ENCODE data around the gene ATG16L1.

The ATG16L1 gene

DNA sequence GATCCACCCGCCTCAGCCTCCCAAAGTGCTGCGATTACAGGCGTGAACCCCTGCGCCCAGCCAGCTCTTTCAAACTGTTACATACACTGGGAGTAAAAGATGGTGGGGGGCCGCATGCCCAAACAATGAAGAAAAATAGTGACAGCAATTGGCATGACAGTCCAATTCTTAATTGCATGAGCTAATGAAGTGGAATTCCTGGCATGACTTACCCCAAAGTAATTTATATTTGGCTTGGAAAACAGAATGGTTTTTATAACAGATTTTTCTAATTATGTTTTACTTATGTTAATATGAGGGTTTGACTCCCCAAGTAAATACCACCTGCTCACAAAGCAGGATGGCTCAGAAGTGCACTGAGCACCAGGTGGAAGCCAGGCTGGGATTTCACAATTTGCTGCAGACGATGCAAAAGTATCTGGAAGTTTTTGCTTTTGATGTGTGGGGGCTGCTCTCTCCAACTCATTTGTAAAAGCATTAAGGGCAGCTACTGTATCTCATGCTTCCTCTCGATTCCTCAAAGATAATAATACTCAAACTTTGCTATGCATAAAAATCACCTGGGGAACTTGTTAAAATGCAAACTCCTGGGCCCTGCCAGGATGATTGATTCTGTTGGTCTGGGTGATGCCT, 24.0 kb upstream of the ATG16L1 start:
- no peak for DNase-seq

DNA sequence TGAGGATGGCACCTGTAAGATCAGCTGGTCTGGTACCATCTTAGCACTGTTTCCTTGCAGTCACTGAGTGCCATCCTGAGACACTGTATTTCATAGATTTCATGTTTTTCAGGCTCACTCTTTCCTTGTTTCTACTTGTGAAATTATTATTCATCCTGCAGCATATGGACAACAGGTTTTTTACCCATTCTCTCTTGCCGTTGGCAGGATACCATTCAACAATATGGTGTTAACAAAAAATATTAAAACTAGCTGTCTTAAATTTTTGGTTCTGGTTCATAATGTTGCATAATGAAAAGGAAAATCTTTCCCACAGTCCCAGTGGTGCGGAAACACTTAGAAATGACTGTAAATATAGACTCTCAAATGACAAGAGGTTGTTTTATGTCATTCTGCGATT, 23.1 kb upstream of the ATG16L1 start:
- DNase-seq = no peak

DNA sequence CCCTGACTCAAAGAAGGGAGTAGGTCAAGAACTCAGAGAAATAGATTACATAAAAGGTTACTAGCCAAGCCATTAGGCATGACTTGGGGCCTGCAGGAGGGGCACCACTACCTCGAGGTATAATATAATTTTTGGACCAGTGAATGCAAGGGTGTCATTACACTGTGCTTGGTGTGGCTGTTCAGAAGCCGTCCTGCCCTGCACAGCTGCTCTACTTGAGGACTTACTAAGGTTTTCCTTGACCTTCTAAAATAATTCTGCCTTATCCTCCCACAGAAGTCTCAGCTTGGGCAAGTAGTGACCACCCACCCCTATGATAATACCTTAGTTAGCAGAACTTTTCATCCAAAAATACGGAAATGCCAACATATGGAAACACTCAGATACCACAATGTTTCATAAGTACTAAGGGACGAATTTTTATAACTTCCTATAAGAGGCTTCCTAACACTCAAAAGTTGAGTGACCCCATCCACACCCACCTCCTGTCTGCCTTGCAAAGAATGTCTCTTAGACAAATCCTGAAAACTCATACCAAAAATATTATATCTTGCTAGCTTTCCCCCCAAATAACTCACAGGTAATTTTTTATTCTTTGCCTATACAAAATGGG, 17.7 kb upstream of the ATG16L1 start:
- no peak for DNase-seq

DNA sequence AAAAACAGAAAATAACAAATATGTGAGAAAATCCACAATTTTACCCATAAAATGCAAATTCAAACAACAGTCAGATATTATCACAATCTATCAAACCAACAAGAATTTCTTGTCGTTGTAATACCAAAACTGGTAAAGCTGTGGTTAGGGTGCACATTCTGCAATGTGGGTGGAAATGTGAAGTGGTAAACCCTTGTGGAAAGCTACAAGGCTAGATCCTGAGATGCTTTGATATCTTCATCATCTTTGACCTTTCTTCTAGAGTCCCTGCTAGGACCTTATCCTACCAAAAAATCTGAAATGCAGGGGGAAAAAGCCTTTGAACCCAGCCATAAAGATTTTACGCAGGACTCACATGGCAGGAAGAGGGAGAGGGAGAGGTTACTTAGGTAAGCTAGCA, 17.2 kb upstream of the ATG16L1 start:
- DNase-seq = no peak

DNA sequence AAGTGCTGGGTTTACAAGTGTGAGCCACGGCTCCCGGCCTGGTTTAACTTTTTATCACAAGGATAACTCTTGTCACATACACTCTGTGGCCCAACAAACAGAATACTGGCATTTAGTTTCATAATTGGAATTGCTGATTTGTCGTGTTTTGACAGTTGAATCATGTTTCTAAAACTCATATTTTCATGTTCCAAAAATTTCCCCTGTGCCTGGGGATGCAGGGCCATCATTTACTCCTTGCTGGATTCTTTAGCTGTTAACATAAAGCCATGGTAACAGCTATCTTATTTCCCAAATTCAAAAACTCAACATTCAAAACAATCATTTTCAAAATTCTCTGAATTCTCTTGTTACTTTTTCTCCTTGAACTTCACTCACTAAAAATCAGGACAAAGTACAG, 16.5 kb upstream of the ATG16L1 start:
- no peak for DNase-seq

DNA sequence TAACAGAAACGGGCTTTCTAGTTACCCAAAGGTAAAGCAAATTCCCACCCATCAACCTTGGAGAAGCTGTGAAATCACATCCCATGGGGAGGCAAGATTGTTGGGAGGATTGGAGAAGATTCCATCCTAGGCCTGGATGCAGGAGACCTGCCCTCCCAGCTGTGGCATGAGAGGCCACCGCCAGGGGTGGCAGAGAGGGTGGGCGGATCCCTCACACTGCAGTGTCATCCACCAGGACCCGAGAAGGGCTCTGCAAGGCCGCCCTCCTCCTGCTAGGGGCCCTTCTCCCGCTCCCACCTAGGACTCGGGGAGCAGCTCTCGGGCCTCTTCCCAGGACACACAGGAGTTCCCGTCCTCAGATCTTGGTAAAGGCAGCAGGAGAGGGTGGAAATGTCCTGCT, 15.5 kb upstream of the ATG16L1 start:
- no peak for DNase-seq

DNA sequence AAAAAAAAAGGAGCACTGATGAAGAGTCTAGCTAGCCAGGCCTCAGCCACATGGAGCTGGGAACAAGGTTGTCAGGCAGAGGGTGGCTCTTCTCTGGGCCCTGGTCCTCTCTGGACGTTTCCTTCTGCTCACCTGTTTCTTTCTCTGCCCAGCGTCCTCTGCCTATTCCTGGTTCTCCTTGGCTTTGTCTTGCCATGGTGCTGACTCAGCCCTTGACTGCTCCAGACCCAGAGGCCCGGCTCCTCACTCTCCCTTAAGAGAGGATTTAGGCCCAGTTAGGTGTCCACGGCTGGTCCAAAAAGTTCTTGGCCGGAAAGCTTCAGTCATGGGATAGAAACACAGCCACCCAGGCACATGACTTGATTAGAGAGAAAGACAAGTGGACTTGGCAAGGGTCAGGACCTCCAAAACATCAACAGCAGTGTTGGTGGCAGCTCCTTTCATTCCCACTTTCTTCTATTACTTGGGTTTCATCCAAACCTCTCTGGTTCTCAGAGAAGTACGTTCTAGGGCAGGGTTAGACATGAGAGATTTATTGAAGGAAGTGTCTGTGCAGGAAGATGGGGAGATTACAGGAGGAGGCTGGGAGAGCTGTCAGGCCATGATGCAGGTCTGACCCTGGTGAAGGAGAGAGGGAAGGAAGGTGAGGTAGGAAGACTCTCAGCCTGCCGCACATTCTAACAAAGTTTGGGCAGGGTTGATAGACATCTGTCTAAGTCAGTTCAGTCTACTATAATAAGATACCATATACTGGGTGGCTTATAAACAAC, 14.5 kb upstream of the ATG16L1 start:
- no peak for DNase-seq

DNA sequence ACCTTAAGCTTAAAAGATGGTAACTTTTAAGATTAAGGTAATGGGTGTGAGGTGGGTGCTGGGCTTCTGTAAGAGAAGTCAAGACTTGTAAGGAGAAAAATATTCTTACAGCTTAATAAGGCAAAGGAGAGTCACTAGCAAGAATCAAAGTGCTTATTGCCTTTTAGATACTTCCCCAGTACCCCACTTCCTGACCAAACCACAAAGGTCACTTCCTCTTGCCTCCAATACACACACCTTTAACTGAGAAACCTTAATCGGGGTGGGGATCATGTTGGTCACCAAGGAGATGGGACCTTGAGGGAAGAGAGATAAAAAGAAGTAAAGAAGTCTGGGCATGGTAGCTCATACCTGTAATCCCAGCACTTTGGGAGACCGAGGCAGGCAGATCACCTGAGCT, 10.6 kb upstream of the ATG16L1 start:
- no peak for DNase-seq

DNA sequence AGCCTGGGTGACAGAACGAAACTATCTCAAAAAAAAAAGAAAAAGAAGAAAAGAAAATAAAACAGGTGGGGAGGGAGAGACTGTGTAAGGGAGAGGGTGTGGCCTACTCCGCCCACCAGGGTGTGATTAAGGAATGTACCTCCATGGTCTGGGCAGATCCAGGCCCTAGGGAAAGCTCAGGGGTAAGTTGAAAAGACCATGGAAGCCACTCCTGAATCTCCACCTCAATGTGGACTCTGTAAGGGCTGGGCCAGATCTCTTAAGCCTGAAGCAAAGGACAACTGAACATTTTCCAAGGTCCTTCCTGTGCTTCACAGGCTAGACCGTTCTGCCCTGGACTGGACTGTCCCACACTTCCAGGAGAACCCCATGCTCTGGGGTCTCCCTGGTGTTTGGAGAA, 9.7 kb upstream of the ATG16L1 start:
- no peak for DNase-seq

DNA sequence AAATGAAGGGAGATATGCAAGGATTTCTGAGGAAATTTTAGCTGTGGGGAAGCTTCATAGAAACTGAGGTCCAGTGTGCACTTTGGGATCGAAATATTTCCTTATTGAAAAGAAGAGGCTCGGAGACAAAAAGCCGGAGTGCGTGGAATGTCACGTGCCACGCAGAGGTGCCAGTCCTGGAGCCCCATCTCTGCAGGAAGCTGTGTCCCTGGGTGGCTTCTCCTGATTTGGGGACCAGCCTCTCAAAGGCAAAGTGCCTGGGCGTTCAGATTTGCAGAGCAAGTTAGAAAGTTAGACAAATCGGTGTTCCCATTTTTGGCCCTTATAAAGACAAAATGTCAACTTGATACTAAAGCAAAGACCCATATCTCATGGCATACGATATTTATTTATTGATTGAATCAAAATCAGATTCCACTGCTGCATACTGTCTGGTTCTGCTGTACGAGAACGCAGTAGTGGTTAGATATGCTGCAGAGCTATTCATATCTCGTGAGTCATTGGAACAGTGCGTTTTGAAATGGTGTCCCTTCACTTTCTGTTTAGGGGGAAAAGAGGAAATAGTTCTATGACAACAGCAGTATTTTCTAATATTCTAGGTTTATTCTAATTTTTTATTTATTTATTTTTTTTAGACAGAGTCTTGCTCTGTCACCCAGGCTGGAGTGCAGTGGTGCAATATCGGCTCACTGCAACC, 9.1 kb upstream of the ATG16L1 start:
- DNase-seq = no peak

DNA sequence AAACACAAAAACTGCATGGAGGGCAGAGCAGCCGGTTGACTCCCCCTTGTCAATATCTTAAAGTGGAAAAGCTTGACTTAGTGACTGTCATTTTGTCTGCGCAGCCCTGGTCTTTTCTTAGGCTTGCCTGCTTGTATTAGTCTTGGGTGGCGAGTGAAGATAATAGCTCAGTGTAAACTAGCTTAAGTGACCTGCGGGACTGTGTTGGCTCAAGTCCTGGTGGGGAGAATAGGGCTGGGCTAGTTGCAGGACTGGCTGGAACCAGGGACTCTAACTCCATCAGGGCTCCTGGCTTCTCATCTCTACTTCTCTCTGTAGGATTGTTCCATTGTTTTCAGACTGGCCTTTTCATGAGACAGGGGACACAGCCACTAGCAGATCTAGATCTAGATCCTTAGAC, 8.1 kb upstream of the ATG16L1 start:
- DNase-seq = no peak

DNA sequence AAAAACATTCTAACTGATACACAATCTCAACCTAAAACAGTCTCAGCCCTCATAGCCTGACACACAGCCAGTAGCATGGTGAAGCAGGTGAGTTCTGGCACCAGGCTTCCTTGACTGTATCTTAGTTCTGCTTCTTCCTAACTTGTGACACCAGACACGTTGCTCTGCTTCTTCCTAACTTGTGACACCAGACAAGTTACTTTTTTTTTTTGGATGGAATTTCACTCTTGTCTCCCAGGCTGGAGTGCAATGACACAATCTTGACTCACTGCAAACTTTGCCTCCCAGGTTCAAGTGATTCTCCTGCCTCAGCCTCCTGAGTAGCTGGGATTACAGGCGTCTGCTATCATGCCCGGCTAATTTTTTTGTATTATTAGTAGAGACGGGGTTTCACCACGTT, 6.7 kb upstream of the ATG16L1 start:
- DNase-seq = no peak

DNA sequence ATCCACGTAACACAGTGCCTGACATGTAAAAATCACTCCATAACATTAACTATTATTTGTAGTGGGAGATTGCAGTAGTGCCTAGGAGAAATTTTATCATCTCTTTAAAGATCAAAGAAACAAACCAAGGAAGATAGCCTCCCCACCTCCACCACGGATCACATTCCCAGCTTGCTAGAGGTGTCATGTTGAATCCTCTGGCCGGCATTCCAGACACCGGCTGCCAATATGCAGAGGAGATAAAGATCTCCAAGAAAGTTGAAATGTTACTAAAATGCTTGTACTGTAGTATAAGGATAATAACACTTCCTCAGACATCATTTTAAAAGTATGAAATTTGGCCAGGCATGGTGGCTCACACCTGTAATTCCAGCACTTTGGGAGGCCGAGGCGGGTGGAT, 6.1 kb upstream of the ATG16L1 start:
- no peak for DNase-seq

DNA sequence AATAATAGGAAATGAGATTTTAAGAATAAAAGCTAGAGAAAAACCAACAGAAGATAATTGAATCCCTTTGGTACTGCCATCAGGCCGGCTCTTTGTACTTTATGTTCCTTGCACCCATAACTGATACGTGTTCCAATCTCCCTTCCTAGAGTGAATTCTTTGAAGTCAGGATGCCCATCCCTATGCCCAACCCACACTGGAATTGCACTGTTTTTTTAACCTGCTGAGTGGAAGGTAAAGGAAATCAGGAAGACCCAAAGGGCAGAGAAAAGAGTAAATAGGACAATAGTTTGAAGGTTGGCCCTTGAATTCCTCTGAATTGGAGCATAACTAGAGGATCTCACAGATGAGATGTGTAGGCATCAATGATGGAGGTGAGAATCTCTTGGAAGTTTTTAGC, 4.4 kb upstream of the ATG16L1 start:
- DNase-seq = no peak

DNA sequence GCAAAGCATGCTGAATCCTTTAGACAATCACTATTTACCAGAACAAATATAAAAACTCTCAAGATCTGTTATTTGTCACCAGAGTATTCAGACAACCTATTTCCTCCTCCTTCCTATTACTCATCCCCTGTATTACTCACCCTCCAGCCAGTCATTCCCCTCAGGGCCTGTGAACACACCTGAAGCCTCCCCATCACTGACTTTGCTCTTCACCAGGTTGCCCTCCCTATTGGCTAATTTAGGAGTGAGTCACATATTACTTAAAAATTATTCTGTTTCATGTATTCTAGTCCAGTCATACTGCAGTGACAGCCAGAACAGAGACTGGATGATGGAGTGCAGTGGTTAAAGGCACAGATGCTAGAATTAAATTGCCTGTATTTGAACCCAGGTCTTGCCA, 3.7 kb upstream of the ATG16L1 start:
- DNase-seq = no peak

DNA sequence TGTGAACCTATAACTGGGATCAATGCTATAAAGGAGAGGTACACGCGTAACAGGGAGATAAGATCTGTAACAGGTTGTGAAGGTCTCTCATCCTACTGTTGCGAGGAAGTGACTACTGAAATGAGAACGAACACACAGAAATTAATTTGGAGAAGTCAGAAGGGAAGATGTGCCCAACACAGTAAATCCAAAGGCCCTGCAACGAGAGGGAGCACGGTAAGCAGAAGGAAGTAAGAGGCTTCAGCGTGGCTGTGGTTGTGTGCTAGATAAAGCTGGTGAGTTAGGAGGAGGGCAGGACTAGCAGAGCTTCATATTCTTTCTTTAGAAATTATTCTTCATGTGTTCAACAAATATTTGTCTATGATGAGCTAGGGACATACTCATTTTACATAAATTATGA, 2.5 kb upstream of the ATG16L1 start:
- no peak for DNase-seq

DNA sequence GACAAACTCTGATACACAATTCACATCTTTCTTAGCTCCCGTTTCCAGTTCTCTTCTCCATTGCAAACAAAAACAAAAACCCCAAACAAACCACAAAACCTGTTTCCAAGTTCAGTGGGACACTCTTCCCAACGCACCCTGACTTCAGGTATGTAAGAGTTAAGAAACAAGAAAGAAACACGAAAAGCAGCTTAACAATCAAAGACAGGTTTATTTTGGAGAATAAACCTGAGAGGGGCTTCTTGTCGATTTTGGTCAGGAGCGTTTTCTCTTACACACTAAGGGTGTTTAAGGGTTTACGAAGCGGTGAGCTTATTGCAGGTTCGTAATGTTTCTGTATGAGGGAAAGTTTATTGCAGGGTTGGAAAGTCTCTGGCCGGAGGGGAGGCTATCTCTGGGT, 905 bp upstream of the ATG16L1 start:
- DNase-seq = no peak

DNA sequence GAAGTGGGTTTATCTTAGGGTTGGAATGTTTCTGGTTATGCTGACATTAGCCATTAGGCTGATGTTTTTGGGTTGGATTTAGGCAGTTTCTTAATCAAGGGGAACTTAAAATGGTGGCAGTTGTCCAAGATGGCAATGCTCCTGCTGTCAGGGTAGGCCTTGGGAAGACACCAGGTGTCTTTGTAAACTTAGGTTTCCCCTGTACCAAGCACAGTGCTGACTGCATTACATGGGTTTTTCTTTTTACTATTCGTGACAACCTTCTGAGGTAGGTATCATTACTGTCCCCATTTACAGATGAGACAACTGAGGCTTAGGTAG, 528 bp upstream of the ATG16L1 start:
- no peak for DNase-seq

DNA sequence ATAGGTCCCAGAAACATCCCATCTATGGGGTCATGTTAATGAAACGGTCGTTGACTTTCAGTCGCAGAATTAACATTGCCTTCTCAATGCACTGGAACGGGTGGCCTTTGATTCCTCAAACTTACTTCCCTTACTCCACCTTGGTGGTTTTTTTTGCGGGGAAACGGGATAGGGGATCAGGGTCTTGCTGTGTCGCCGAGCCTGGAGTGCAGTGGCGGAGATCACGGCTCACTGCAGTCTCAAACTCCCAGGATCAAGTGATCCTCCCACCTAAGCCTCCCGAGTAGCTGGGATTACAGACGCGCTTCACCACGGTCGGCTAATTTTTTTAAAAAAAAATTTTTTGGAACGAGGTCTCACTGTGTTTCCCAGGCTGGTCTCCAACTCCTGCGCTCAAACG, 754 bp downstream of the ATG16L1 start:
- DNase-seq = no peak

DNA sequence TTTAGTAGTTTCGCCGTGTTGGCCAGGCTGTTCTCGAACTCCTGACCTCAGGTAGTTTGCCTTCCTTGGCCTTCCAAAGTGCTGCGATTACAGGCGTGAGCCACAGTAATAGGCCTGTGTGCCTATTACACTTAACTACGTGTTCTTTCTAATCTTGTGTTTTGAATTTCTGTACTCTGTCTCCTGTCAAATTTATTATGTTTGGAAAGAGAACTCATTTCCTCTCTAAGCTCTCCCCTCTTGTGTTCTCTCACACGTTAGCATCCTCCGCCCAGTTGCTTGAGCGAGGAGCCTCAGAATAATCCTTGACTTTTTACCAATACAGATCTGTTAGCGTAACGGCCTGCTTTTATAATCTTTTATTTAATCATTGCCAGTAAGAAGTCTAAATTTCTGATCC, 3.7 kb downstream of the ATG16L1 start:
- DNase-seq = no peak

DNA sequence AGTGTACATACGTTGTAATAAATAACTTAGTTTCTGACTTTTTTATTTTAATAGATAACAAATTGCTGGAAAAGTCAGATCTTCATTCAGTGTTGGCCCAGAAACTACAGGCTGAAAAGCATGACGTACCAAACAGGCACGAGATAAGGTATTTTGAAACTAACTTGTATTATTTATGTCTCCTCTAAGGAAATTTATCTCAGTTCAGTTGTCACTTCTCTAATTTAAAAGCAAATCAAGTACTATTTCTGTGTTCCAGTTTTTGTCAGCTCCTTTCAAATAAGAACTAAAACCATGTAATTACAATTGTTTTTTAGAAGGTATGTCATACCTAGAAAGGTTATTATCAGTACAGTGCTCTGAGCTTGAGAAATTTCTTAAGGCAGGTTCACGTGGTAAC, 4.6 kb downstream of the ATG16L1 start:
- DNase-seq = no peak

DNA sequence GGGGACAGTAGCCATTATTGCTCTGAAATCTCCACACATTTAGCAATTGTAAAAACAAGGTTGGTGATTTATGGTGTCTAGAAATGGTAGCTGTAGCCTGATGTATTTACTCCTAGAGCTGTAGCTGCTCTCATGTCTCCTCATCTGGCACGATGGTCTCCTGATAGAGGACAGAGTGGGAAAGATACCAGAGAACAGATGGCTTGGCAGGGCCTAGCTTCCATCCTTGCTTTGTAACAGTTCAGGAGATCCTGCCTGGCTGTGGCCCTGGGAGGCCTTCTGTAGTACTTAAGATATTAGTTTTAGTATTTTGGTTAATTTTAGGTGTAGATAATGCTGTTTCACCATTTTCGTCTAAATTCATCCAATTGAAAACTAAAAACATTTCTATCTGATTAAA, 6.7 kb downstream of the ATG16L1 start:
- DNase-seq = no peak

DNA sequence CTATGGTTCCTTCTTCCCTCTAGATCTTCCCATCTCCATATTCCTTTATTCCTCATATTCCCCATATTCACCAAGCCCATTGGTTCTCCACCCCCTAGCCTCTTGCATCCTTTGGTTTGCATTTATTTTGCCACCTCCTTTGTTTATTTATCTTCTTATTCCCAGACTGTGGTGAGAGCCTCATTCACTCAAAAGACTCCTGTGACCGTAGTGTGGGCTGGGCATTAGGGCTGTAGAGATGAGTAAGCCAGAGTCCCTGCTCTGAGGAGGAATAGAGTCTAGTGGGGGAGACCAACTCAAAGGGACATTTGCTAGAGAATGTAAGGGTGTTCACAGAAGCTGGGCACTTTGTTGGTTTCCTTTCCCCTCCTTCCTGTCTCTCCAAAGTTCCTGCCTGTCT, 8.3 kb downstream of the ATG16L1 start:
- DNase-seq = no peak

DNA sequence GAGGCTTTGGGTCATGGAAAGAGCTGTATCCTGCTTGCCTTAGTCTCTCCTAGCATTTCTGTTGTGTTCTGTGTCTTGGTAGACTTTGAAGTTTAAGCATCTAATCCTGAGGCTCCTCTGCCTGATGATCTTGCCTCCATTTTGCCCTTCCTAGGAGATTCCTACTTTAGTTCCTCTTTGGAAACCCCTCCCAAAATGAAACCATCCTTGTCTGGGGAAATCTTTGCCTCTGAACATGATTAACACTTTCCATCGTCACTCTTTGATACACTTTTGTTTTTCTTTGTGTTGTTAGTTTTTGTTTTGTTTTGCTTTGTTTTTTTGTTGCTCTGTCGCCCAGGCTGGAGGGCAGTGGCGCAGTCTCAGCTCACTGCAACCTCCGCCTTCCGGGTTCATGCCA, 9.2 kb downstream of the ATG16L1 start:
- DNase-seq = no peak

Data from NCI-H1092 treated with DMSO at 0.1 percent for 48 hours (cell line).